Endometrial microvascular endothelial cells (primary cell): ENCODE data around the gene TMEM14B. TPM values are rescaled to one million over a fixed set of nuclear protein-coding genes. Genes with fewer than 3 reads are reported as not detected.

Source experiments
- in situ Hi-C: cut with HindIII; loops from 2 replicates; pipeline ENCODE4 v1.10.0; 2017; ENCODE audit warnings: low sequenced_read_pairs, low pct_unique_long_range_greater_than_20kb; ENCODE audit errors: inconsistent ontology term
- total RNA-seq: library from RNA; depleted of rRNA; stranded (reverse); fragments of >200 nt; gene quantifications from one replicate; pipeline ENCODE4 v1.2.3, GENCODE V29; 2015; ENCODE audit errors: inconsistent ontology term

Gene TMEM14B
- total RNA-seq, 1 donor from 2014 or later: 64.6 TPM

GRCh38 chr6:10801224-10801848 lies 53.7 kb downstream of the TMEM14B start:
- in situ Hi-C loops: no loop called here

Other genes with a start within 250 kb of the TMEM14B start
- gene GCNT2, start 226.5 kb upstream of the TMEM14B start, total RNA-seq: 30.8 TPM
- 17.6 TPM for gene C6orf52, start 53.2 kb upstream of the TMEM14B start, total RNA-seq
- gene PAK1IP1, start 52.8 kb upstream of the TMEM14B start, total RNA-seq: 20.8 TPM
- 129 TPM for gene TMEM14C, start 24.7 kb upstream of the TMEM14B start, total RNA-seq
- gene MAK, start 90.7 kb downstream of the TMEM14B start, total RNA-seq: not detected
- not detected for gene GCM2, start 134.2 kb downstream of the TMEM14B start, total RNA-seq
- not detected for gene SYCP2L, start 139.2 kb downstream of the TMEM14B start, total RNA-seq